Measurements from ENCODE around the gene SYNGR1.
"Not testable (repeated sequence)": the region's sequence is repeated elsewhere in the genome, so short reads cannot be mapped to it uniquely, and the experiment has no call there.

The SYNGR1 gene

GRCh38 chr22:39332441-39333064, 17.2 kb upstream of the SYNGR1 start:
- H3K4me2 ChIP-seq: peak overlapping the region; percentile 11; the same call in 1 of the 2 replicates
- no peak for TF ChIP-seq CTCF (conservative IDR thresholded peaks at IDR 0.05; ENCODE audit: low read depth, low read length)
- no peaks in the 10 kb centered on the region for H3K27me3 ChIP-seq (ENCODE audit: insufficient read depth, low read depth)
- H4K20me1 ChIP-seq (ENCODE audit: insufficient read depth): no peaks in the 10 kb centered on the region
- no peaks in the 10 kb centered on the region for H3K79me2 ChIP-seq (ENCODE audit: insufficient read depth, low read depth)
- no peak overlapping the region for H2AFZ ChIP-seq (ENCODE audit: low read depth)
- H3K27ac ChIP-seq: no peak overlapping the region
- H3K36me3 ChIP-seq (ENCODE audit: insufficient read depth): no peaks in the 10 kb centered on the region
- H3K9ac ChIP-seq: no peak overlapping the region
- no peak overlapping the region for H3K4me3 ChIP-seq (IDR thresholded peaks at IDR 0.05; ENCODE audit: insufficient read depth, low read depth, low read length)
- H3K4me1 ChIP-seq (ENCODE audit: low read depth, poor library complexity, severe bottlenecking): peaks cover 14% of the 10 kb centered on the region

- no peaks in the 10 kb centered on the region for H4K20me1 ChIP-seq (ENCODE audit: insufficient read depth)
- H3K79me2 ChIP-seq (ENCODE audit: insufficient read depth, low read depth): no peaks in the 10 kb centered on the region
- no peak overlapping the region for H3K4me3 ChIP-seq (IDR thresholded peaks at IDR 0.05; ENCODE audit: insufficient read depth, low read depth, low read length)
- no peaks in the 10 kb centered on the region for H3K27me3 ChIP-seq (ENCODE audit: insufficient read depth, low read depth)
- no peak overlapping the region for H3K4me2 ChIP-seq
- H2AFZ ChIP-seq (ENCODE audit: low read depth): no peak overlapping the region
- TF ChIP-seq CTCF (conservative IDR thresholded peaks at IDR 0.05; ENCODE audit: low read depth, low read length): no peak
- no peaks in the 10 kb centered on the region for H3K36me3 ChIP-seq (ENCODE audit: insufficient read depth)
- no peak overlapping the region for H3K9ac ChIP-seq
- peaks cover 14% of the 10 kb centered on the region for H3K4me1 ChIP-seq (ENCODE audit: low read depth, poor library complexity, severe bottlenecking)
- H3K27ac ChIP-seq: no peak overlapping the region
Observed at GRCh38 chr22:39336411-39336810, 13.4 kb upstream of the SYNGR1 start.

GRCh38 chr22:39339775-39340174, 10.0 kb upstream of the SYNGR1 start:
- H3K4me1 ChIP-seq (ENCODE audit: low read depth, poor library complexity, severe bottlenecking); H2AFZ ChIP-seq (ENCODE audit: low read depth); H3K4me2 ChIP-seq; H3K9ac ChIP-seq; H4K20me1 ChIP-seq (ENCODE audit: insufficient read depth); H3K27me3 ChIP-seq (ENCODE audit: insufficient read depth, low read depth); H3K4me3 ChIP-seq (IDR thresholded peaks at IDR 0.05; ENCODE audit: insufficient read depth, low read depth, low read length); H3K36me3 ChIP-seq (ENCODE audit: insufficient read depth); H3K27ac ChIP-seq; H3K79me2 ChIP-seq (ENCODE audit: insufficient read depth, low read depth): not testable (repeated sequence)

- Histone ChIP-seq H3K79me2 (ENCODE audit: insufficient read depth, low read depth) (no peaks in the 10 kb centered on the region), H3K36me3 (ENCODE audit: insufficient read depth) (no peaks in the 10 kb centered on the region), H3K4me3 (IDR thresholded peaks at IDR 0.05; ENCODE audit: insufficient read depth, low read depth, low read length) (no peak overlapping the region), H3K4me2 (no peak overlapping the region), H2AFZ (ENCODE audit: low read depth) (no peak overlapping the region), H4K20me1 (ENCODE audit: insufficient read depth) (no peaks in the 10 kb centered on the region), H3K27me3 (ENCODE audit: insufficient read depth, low read depth) (0 out of 2 replicates have a peak, but pooled peaks cover 4% of the 10 kb centered on the region), H3K27ac (no peak overlapping the region), H3K4me1 (ENCODE audit: low read depth, poor library complexity, severe bottlenecking) (no peaks in the 10 kb centered on the region), H3K9ac (no peak overlapping the region)
- TF ChIP-seq CTCF (conservative IDR thresholded peaks at IDR 0.05; ENCODE audit: low read depth, low read length): no peak
Observed at GRCh38 chr22:39341179-39341578, 8.6 kb upstream of the SYNGR1 start.

- Histone ChIP-seq H3K9ac (no peak overlapping the region), H3K4me2 (no peak overlapping the region), H2AFZ (ENCODE audit: low read depth) (no peak overlapping the region), H3K4me3 (IDR thresholded peaks at IDR 0.05; ENCODE audit: insufficient read depth, low read depth, low read length) (no peak overlapping the region), H3K79me2 (ENCODE audit: insufficient read depth, low read depth) (no peaks in the 10 kb centered on the region), H3K36me3 (ENCODE audit: insufficient read depth) (no peaks in the 10 kb centered on the region), H3K27me3 (ENCODE audit: insufficient read depth, low read depth) (0 out of 2 replicates have a peak, but pooled peaks cover 4% of the 10 kb centered on the region), H4K20me1 (ENCODE audit: insufficient read depth) (no peaks in the 10 kb centered on the region), H3K4me1 (ENCODE audit: low read depth, poor library complexity, severe bottlenecking) (no peaks in the 10 kb centered on the region), H3K27ac (no peak overlapping the region)
- peak; percentile 78 for TF ChIP-seq CTCF (conservative IDR thresholded peaks at IDR 0.05; ENCODE audit: low read depth, low read length)
Observed at GRCh38 chr22:39343259-39344045, 6.3 kb upstream of the SYNGR1 start.

Data from KMS-11 (cell line).